ENCODE results near the gene UST. TPM values are rescaled to one million over a fixed set of nuclear protein-coding genes. Genes with fewer than 3 reads are reported as not detected.
A peak's percentile ranks its signal among the peaks of the same experiment; 100 is the strongest.

Gene UST
- total RNA-seq, 1 donor: 36.1 TPM

DNA sequence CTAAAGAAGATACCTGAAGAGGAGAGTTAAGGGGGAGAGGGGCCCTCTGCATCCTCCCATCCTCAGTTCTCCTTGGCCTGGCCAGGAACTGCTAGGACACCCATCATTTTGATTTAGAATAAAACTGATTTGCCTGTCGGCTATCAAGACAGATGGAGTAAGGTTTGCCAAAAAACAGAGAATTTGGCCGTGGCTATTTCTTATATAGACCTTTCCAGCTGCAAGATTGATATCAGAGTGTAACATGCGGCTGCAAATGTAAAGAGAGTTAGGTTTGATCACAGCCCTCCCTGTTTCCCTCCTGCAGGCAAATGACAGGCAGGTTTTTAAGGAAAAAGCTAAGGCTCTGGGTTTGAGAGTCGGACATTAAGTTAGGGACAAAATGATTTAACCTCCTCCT, 344.1 kb downstream of the UST start:
- H3K4me3 ChIP-seq (ENCODE audit: low read depth, low read length): no peak overlapping the region
- TF ChIP-seq, protein P1, sequence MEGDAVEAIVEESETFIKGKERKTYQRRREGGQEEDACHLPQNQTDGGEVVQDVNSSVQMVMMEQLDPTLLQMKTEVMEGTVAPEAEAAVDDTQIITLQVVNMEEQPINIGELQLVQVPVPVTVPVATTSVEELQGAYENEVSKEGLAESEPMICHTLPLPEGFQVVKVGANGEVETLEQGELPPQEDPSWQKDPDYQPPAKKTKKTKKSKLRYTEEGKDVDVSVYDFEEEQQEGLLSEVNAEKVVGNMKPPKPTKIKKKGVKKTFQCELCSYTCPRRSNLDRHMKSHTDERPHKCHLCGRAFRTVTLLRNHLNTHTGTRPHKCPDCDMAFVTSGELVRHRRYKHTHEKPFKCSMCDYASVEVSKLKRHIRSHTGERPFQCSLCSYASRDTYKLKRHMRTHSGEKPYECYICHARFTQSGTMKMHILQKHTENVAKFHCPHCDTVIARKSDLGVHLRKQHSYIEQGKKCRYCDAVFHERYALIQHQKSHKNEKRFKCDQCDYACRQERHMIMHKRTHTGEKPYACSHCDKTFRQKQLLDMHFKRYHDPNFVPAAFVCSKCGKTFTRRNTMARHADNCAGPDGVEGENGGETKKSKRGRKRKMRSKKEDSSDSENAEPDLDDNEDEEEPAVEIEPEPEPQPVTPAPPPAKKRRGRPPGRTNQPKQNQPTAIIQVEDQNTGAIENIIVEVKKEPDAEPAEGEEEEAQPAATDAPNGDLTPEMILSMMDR (IDR thresholded peaks at IDR 0.05; ENCODE audit: insufficient read depth, low read length): no peak
- DNase-seq (ENCODE audit: low read depth): no peak

DNA sequence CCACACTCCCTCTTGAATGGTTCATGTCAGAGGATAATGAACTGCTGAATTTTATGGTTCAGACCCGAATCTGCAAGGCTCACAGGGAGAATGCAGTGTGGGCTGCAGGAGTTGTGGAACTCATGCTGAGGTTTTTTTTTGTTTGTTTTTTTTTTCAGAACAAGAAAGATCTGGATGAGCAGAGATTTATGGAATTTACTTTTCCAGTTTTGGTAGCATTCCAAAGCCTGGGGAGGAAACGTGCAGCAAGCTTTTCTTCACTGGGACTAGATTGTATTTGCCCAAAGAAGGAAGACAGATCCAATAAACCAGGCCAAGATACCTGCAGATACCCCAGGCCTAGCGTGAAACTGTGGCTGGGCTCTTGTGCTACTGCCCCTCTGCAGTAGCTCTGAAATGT, 346.8 kb downstream of the UST start:
- TF ChIP-seq, protein P1 (IDR thresholded peaks at IDR 0.05; ENCODE audit: insufficient read depth, low read length): no peak
- peak; percentile 59 for DNase-seq (ENCODE audit: low read depth)
- H3K4me3 ChIP-seq (ENCODE audit: low read depth, low read length): no peak overlapping the region

DNA sequence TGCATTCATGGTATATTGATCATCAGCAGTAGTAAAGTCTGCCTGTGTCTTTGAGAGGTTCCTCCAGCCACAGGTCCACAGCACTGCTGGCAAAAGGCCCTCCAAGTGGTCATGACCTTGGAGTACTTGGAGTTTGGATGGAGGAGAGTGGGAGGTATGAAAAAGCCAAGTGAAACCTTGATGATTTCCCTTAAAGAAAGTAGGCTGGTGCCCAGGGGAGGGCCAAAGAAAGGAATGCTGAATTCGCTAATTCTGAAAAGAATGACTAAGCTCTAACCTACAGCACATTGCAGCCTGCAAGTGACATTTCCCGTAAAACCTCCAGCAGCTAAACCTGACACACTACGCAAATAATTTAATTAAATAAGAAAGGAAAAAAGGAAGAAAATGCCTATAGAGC, 347.3 kb downstream of the UST start:
- H3K4me3 ChIP-seq (ENCODE audit: low read depth, low read length): no peak overlapping the region
- DNase-seq (ENCODE audit: low read depth): no peak
- TF ChIP-seq, protein P1 (IDR thresholded peaks at IDR 0.05; ENCODE audit: insufficient read depth, low read length): no peak

DNA sequence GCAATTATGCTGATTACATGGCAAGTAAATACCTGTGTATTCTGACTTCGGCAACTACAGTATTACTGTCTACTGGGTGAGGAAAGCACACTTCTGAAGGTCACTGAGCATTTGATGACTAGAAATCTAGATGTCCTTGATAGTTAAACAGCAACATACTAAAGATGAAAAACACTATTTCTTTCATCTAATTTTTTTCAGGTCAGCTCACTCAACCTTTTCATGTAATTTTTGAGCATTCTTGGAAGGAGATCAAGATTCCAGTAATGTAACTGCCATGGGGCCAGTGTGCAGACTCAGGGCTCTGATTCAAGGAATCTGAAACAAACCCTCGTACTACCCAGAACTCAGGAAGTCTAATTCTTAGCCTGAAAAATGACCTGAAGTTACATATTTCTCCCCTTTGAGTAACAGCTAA, 348.1 kb downstream of the UST start:
- H3K4me3 ChIP-seq (ENCODE audit: low read depth, low read length): no peak overlapping the region
- TF ChIP-seq, protein P1 (IDR thresholded peaks at IDR 0.05; ENCODE audit: insufficient read depth, low read length): no peak
- peak; percentile 65 for DNase-seq (ENCODE audit: low read depth)

DNA sequence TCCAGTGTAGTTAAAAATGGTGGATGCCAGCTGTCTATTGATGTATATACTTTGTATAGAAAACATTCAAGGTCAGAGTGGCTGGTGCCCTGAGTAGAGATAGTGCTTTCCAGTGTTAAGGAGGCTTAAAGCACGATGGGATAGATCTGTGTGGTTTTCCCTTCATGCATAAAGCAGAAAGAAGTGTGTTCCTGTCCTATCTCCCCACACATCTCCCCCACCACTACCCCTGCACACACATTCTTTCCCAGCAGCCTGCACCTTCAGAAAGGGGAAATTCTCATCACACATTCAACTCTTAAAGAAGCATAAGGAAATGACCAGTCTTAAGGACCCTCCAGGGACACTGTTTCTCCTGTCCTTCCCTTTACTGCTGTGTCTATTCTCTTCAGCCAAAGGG, 349.0 kb downstream of the UST start:
- H3K4me3 ChIP-seq (ENCODE audit: low read depth, low read length): no peak overlapping the region
- no peak for DNase-seq (ENCODE audit: low read depth)
- TF ChIP-seq, protein P1 (IDR thresholded peaks at IDR 0.05; ENCODE audit: insufficient read depth, low read length): no peak

DNA sequence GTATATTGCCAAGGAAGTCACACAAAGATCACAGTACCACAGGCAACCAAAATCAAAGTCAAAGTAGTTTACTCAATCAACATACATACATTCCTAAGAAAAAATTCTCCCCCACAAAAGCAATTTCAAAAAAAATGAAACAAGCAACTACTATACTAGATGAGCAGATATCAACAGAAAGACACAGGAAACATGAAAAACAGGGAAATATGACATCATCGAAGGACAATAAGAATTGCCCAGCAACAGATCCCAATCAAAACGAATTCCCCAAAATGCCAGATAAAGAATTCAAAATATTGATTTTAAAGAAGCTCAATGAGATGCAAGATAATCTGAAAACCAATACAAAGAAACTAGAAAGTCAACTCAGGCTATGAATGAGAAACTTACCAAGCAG, 351.0 kb downstream of the UST start:
- DNase-seq (ENCODE audit: low read depth): no peak
- H3K4me3 ChIP-seq (ENCODE audit: low read depth, low read length): no peak overlapping the region
- TF ChIP-seq, protein P1 (IDR thresholded peaks at IDR 0.05; ENCODE audit: insufficient read depth, low read length): no peak

DNA sequence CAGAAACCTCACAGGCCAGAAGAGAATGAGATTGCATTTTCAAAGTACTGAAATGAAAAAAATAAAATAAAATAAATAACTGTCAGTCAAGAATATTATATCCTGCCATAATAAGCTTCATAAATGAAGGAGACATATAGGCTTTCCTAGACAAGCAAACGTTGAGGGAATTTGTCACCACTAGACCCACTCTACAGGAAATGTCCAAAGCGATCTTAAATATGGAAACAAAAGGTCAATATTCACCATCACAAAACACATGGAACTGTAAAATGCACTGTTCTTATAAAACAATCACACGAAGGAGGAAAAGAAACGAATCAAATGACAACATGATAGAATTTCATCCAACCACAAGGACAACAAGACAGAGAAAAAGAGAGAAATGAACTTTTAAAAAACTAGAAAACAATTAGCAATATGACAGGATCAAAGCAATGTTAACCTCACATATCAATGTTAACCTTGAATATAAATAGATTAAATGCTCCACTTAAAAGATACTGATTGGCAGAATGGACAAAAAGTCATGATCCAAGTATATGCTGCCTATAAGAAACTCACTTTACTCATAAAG, 352.0 kb downstream of the UST start:
- DNase-seq (ENCODE audit: low read depth): no peak
- H3K4me3 ChIP-seq (ENCODE audit: low read depth, low read length): no peak overlapping the region
- TF ChIP-seq, protein P1 (IDR thresholded peaks at IDR 0.05; ENCODE audit: insufficient read depth, low read length): no peak

All from fibroblast of the aortic adventitia (primary cell).